Upper lobe of right lung (tissue), 1 donor: ENCODE data around the gene GNB3. TPM values are rescaled to one million over a fixed set of nuclear protein-coding genes. Genes with fewer than 3 reads are reported as not detected.
A peak's percentile ranks its signal among the peaks of the same experiment; 100 is the strongest.

Source experiments
- ATAC-seq: fragments of 200-7000 bp; cut with Tn5 transposase; one replicate; pipeline ENCODE4 v1.9.1; 2020; ENCODE audit warnings: mild to moderate bottlenecking, moderate library complexity
- DNase-seq: peaks from one replicate; pipeline ENCODE4 v3.0.0-alpha.2; 2020
- H3K27ac ChIP-seq: fragments of 200-600 bp; one replicate; pipeline ENCODE4 v1.8.0; 2022
- H3K27me3 ChIP-seq: fragments of 200-600 bp; one replicate; pipeline ENCODE4 v1.8.0; 2022; ENCODE audit warnings: mild to moderate bottlenecking
- H3K36me3 ChIP-seq: fragments of 200-600 bp; one replicate; pipeline ENCODE4 v1.8.0; 2022
- H3K4me1 ChIP-seq: fragments of 200-600 bp; one replicate; pipeline ENCODE4 v1.8.0; 2022
- H3K4me3 ChIP-seq: fragments of 200-600 bp; one replicate; pipeline ENCODE4 v1.8.0; 2022; ENCODE audit warnings: mild to moderate bottlenecking
- H3K9me3 ChIP-seq: fragments of 200-600 bp; one replicate; pipeline ENCODE4 v1.8.0; 2022
- CTCF ChIP-seq: fragments of 200-600 bp; IDR thresholded peaks from one replicate; pipeline ENCODE4 v1.8.0; 2022; ENCODE audit warnings: antibody characterized with exemption
- intact Hi-C: fragments of 100-400 bp; cut with DNase I; formaldehyde crosslinking; loops from one replicate; pipeline ENCODE4 v1.11.0; 2022
- total RNA-seq: library from RNA; stranded (reverse); fragmentation: NEBNext Ultra II Directional; extraction: Animal tissue kit (Norgen Biotek cat#: 25700); gene quantifications from one replicate; pipeline ENCODE4 v1.2.1, GENCODE V29; 2021
- donor health status: DM: no; HTN: yes; CAD: no; lungs with severe emphysema.

GNB3 gene
- total RNA-seq, 1 donor from 2014 or later, result 0.32 TPM

- H3K27me3 ChIP-seq, result no peaks in the 10 kb centered on the region
- H3K9me3 ChIP-seq, result no peaks in the 10 kb centered on the region
- peak; percentile 100 for DNase-seq
- intact Hi-C loops, result no loop called here
- H3K4me1 ChIP-seq, result peaks cover 9% of the 10 kb centered on the region
- peak; percentile 93 for ATAC-seq
- no peak for TF ChIP-seq CTCF
- H3K27ac ChIP-seq, result peak within 1 kb of the TSS; percentile 96
- peaks cover 24% of the 10 kb centered on the region for H3K36me3 ChIP-seq
- peak within 1 kb of the TSS; percentile 85 for H3K4me3 ChIP-seq
Measured at GRCh38 chr12:6851921-6852650, 11.4 kb downstream of the GNB3 start, which contains the start of gene USP5. USP5 (plus strand) TSS chr12:6852150; CDS start chr12:6852180, 30 bp downstream.

DNA sequence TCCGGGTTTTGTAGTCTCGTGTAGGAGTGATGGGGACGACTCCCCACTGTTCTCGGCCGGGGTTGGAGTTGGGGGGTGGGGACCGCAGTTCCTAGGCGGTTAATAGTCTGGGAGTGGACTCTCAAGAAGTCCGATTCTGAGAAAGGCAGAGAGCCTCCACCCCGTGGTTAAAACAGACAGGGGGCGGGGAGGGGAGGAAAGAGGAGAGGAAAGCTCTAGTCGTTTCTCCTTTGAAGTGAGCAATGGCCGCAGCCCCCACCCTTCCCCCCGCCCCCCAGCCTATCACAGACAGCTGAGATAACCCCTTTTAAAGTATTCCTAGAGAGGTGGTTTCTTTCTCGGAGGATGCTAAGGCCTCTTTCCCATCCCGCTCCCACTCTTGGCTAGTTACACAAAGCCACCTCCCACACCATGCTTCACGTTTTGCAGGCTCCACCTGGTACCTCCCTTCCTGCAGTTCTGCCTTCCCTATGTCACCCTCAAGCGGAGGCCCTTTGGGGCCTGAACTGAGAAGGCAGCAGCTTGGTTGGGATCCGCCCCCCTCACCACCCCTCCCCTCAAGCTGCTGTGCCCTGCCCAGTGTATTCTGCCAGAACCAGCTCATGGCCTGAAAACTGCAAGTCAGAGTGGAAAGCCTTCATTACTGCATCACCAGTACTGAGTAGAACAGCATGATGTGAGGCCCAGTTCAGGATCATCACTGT is 12.1 kb downstream of the GNB3 start:
- H3K36me3 ChIP-seq, result peaks cover 31% of the 10 kb centered on the region
- intact Hi-C loops, result no loop called here
- H3K27me3 ChIP-seq, result no peaks in the 10 kb centered on the region
- no peak for ATAC-seq
- H3K4me1 ChIP-seq, result peaks cover 9% of the 10 kb centered on the region
- DNase-seq, result no peak
- H3K27ac ChIP-seq, result peak overlapping the region; percentile 66
- peak overlapping the region; percentile 85 for H3K4me3 ChIP-seq
- no peak for TF ChIP-seq CTCF
- H3K9me3 ChIP-seq, result no peaks in the 10 kb centered on the region

DNA sequence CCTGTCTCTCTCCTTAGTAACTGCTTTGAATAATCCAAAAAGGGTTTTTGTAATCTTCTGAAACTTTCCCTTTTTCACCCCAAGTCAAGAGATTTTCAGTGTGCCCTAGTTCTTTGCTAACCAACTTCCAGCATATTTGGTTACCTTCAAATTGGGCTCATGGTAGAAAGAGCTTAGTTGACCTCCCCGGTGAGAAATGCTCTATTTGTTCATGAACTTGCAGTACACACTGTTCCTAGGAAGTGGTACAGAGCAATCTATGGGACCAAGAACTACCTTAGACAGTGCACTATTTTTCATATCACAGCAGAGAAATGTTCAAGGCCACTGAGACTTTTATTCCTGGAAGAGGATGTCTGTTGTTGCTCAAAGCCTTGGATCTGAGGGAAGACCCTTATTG is 12.9 kb downstream of the GNB3 start:
- ATAC-seq, result no peak
- Histone ChIP-seq H3K9me3 (no peaks in the 10 kb centered on the region), H3K27me3 (no peaks in the 10 kb centered on the region), H3K27ac (no peak overlapping the region), H3K36me3 (peaks cover 39% of the 10 kb centered on the region), H3K4me3 (no peak overlapping the region), H3K4me1 (peaks cover 9% of the 10 kb centered on the region)
- TF ChIP-seq CTCF, result no peak
- no peak for DNase-seq
- intact Hi-C loops, result no loop called here

GRCh38 chr12:6854036-6854435 is 13.3 kb downstream of the GNB3 start:
- no peaks in the 10 kb centered on the region for H3K27me3 ChIP-seq
- H3K4me1 ChIP-seq, result peaks cover 9% of the 10 kb centered on the region
- H3K4me3 ChIP-seq, result no peak overlapping the region
- intact Hi-C loops, result no loop called here
- no peak overlapping the region for H3K27ac ChIP-seq
- peaks cover 43% of the 10 kb centered on the region for H3K36me3 ChIP-seq
- DNase-seq, result no peak
- no peak for TF ChIP-seq CTCF
- no peak for ATAC-seq
- H3K9me3 ChIP-seq, result no peaks in the 10 kb centered on the region

- peaks cover 56% of the 10 kb centered on the region for H3K36me3 ChIP-seq
- peaks cover 9% of the 10 kb centered on the region for H3K4me1 ChIP-seq
- intact Hi-C loops, result no loop called here
Measured at GRCh38 chr12:6855322-6855721, 14.6 kb downstream of the GNB3 start.

More at GRCh38 chr12:6855322-6855721, 14.6 kb downstream of the GNB3 start:
- Histone ChIP-seq H3K27ac (no peak overlapping the region), H3K27me3 (no peaks in the 10 kb centered on the region), H3K9me3 (no peaks in the 10 kb centered on the region), H3K4me3 (no peak overlapping the region)
- ATAC-seq (no peak), DNase-seq (no peak)
- no peak for TF ChIP-seq CTCF
